ENCODE data around the gene CDK5RAP1.

- no peak for TF ChIP-seq POLR2A (IDR thresholded peaks at IDR 0.05)
- TF ChIP-seq CTCF (IDR thresholded peaks at IDR 0.05), result no peak
These were observed 62.7 kb downstream of the CDK5RAP1 start for GRCh38 chr20:33338467-33339258.
